Endodermal cell (in vitro differentiated cells): ENCODE measurements around the gene PRDM12. TPM values are rescaled to one million over a fixed set of nuclear protein-coding genes. Genes with fewer than 3 reads are reported as not detected.

Experiments
- DNase-seq: peaks from one replicate; pipeline ENCODE4 v3.0.0-alpha.2; 2017
- H3K27ac ChIP-seq: 2 replicates; pipeline ENCODE4 v1.5.1; 2013; ENCODE audit warnings: mild to moderate bottlenecking, low read depth, low read length, moderate library complexity
- H3K27me3 ChIP-seq: 2 replicates; pipeline ENCODE4 v1.6.1; 2013; ENCODE audit warnings: mild to moderate bottlenecking, low read length, moderate library complexity; ENCODE audit not compliant: insufficient read depth, control insufficient read depth, poor library complexity, severe bottlenecking
- H3K36me3 ChIP-seq: 2 replicates; pipeline ENCODE4 v1.7.0; 2013; ENCODE audit warnings: mild to moderate bottlenecking, low read length, moderate library complexity; ENCODE audit not compliant: control insufficient read depth, insufficient read depth
- H3K4me1 ChIP-seq: one replicate; pipeline ENCODE4 v1.7.0; 2013; ENCODE audit warnings: low read length; ENCODE audit not compliant: control insufficient read depth, insufficient read depth
- H3K4me3 ChIP-seq: 2 replicates; pipeline ENCODE4 v1.5.1; 2013; ENCODE audit warnings: mild to moderate bottlenecking, low read length, moderate library complexity
- H3K9ac ChIP-seq: 2 replicates; pipeline ENCODE4 v1.6.1; 2013; ENCODE audit warnings: mild to moderate bottlenecking, low read length, moderate library complexity; ENCODE audit not compliant: poor library complexity, severe bottlenecking; ENCODE audit errors: extremely low read depth
- H3K9me3 ChIP-seq: 2 replicates; pipeline ENCODE4 v1.6.1; 2013; ENCODE audit warnings: mild to moderate bottlenecking, low read length, moderate library complexity; ENCODE audit not compliant: control insufficient read depth
- H3K27ac Mint-ChIP-seq: 2 replicates; pipeline ENCODE4 v1.8.0; 2020; ENCODE audit warnings: mixed read lengths
- H3K27me3 Mint-ChIP-seq: 2 replicates; pipeline ENCODE4 v1.8.0; 2021; ENCODE audit warnings: mild to moderate bottlenecking, mixed read lengths; ENCODE audit not compliant: insufficient read depth
- H3K36me3 Mint-ChIP-seq: 2 replicates; pipeline ENCODE4 v1.8.0; 2020; ENCODE audit warnings: low read depth, mixed read lengths
- H3K4me1 Mint-ChIP-seq: 2 replicates; pipeline ENCODE4 v1.8.0; 2020; ENCODE audit warnings: mixed read lengths
- H3K4me3 Mint-ChIP-seq: 2 replicates; pipeline ENCODE4 v1.8.0; 2020; ENCODE audit warnings: mild to moderate bottlenecking, moderate library complexity, mixed read lengths
- H3K9me3 Mint-ChIP-seq: 2 replicates; pipeline ENCODE4 v1.8.0; 2020; ENCODE audit warnings: mild to moderate bottlenecking, mixed read lengths
- WGBS, 2 experiments: methylation state at CpG; one replicate each; pipeline versions ENCODE4 v1.1.5 to v1.1.7; 2013; ENCODE audit warnings: missing lambda C conversion rate in 2 of 2, mixed read lengths in 1 of 2; ENCODE audit not compliant: insufficient coverage in 1 of 2, insufficient read length in 1 of 2; 5-methylcytosine and 5-hydroxymethylcytosine counted together
- total RNA-seq, 2 donors: library from RNA; stranded (reverse); fragmentation: NEBNext Ultra II Directional in 1 of 2; extraction: Animal tissue kit (Norgen Biotek cat#: 25700) in 1 of 2; gene quantifications; 2 replicates in 1 of 2; 3 replicates in 1 of 2; pipeline ENCODE4 v1.2.1, GENCODE V29; 2021
- TF ChIP-seq, protein P1 (sequence below): fragments of 200-600 bp; sonication (generic); conservative IDR thresholded peaks from 2 replicates; pipeline ENCODE4 v1.5.0; 2021; ENCODE audit warnings: antibody characterized with exemption, mild to moderate bottlenecking

PRDM12 gene
- total RNA-seq, 2 donors from 2014 or later = not detected

DNA sequence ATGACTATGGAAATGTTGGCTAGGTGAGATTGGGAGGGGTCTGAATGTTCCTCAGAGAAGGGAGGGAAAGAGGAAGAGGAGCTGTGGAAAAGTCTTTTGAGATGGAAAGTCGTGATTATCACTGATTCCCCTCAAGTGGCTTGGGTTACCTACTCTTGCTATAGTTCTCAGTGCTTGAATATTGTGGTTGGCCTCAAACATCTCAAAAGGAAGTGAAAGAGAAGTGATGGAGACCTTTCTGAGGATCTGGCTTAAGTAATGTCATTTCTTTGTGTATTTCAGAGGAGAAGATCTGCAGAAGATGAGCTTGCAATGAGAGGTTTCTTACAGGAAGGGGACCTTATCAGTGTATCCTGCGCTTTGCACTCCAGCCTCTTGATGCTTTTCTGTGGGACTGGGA is 34.7 kb downstream of the PRDM12 start:
- 74 to 91% methylated on average over 2 of the region's 2 CpGs for WGBS, 2 experiments
- H3K4me3 ChIP-seq = no peak overlapping the region
- no peak overlapping the region for H3K4me3 Mint-ChIP-seq
- H3K4me1 ChIP-seq = no peaks in the 10 kb centered on the region
- H3K27ac Mint-ChIP-seq = peak overlapping the region; percentile 29
- TF ChIP-seq, protein P1, sequence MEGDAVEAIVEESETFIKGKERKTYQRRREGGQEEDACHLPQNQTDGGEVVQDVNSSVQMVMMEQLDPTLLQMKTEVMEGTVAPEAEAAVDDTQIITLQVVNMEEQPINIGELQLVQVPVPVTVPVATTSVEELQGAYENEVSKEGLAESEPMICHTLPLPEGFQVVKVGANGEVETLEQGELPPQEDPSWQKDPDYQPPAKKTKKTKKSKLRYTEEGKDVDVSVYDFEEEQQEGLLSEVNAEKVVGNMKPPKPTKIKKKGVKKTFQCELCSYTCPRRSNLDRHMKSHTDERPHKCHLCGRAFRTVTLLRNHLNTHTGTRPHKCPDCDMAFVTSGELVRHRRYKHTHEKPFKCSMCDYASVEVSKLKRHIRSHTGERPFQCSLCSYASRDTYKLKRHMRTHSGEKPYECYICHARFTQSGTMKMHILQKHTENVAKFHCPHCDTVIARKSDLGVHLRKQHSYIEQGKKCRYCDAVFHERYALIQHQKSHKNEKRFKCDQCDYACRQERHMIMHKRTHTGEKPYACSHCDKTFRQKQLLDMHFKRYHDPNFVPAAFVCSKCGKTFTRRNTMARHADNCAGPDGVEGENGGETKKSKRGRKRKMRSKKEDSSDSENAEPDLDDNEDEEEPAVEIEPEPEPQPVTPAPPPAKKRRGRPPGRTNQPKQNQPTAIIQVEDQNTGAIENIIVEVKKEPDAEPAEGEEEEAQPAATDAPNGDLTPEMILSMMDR = no peak
- H3K36me3 ChIP-seq = peaks cover 78% of the 10 kb centered on the region
- no peak for DNase-seq
- H3K9me3 ChIP-seq = no peaks in the 10 kb centered on the region
- no peaks in the 10 kb centered on the region for H3K27me3 Mint-ChIP-seq
- H3K27me3 ChIP-seq = no peaks in the 10 kb centered on the region
- H3K4me1 Mint-ChIP-seq = peaks cover 16% of the 10 kb centered on the region
- H3K36me3 Mint-ChIP-seq = peaks cover 69% of the 10 kb centered on the region
- no peak overlapping the region for H3K9ac ChIP-seq
- no peak overlapping the region for H3K27ac ChIP-seq
- no peaks in the 10 kb centered on the region for H3K9me3 Mint-ChIP-seq

GRCh38 chr9:130701059-130702022 is 36.9 kb downstream of the PRDM12 start:
- H3K27ac Mint-ChIP-seq = peak overlapping the region; percentile 81
- H3K9me3 ChIP-seq = no peaks in the 10 kb centered on the region
- 77 to 78% methylated on average over 13 of the region's 13 CpGs for WGBS, 2 experiments
- no peaks in the 10 kb centered on the region for H3K27me3 Mint-ChIP-seq
- peaks cover 78% of the 10 kb centered on the region for H3K36me3 ChIP-seq
- no peaks in the 10 kb centered on the region for H3K9me3 Mint-ChIP-seq
- TF ChIP-seq, protein P1 = peak; percentile 99
- H3K4me3 ChIP-seq = no peak overlapping the region
- no peak overlapping the region for H3K9ac ChIP-seq
- H3K4me1 Mint-ChIP-seq = peaks cover 3% of the 10 kb centered on the region
- H3K27ac ChIP-seq = peak overlapping the region; percentile 28
- DNase-seq = peak; percentile 94
- H3K27me3 ChIP-seq = no peaks in the 10 kb centered on the region
- H3K4me1 ChIP-seq = no peaks in the 10 kb centered on the region
- H3K4me3 Mint-ChIP-seq = no peak overlapping the region
- H3K36me3 Mint-ChIP-seq = peaks cover 75% of the 10 kb centered on the region

- WGBS, 2 experiments = 93% methylated on average over 6 of the region's 7 CpGs
- TF ChIP-seq, protein P1 = no peak
- H3K4me3 Mint-ChIP-seq = no peak overlapping the region
- H3K4me3 ChIP-seq = no peak overlapping the region
- H3K9me3 Mint-ChIP-seq = no peaks in the 10 kb centered on the region
- H3K4me1 Mint-ChIP-seq = peaks cover 7% of the 10 kb centered on the region
- no peak overlapping the region for H3K27ac ChIP-seq
- H3K36me3 Mint-ChIP-seq = peaks cover 57% of the 10 kb centered on the region
- H3K9ac ChIP-seq = no peak overlapping the region
- peaks cover 57% of the 10 kb centered on the region for H3K36me3 ChIP-seq
- no peak for DNase-seq
- no peak overlapping the region for H3K27ac Mint-ChIP-seq
- H3K27me3 Mint-ChIP-seq = no peaks in the 10 kb centered on the region
- no peaks in the 10 kb centered on the region for H3K9me3 ChIP-seq
- no peaks in the 10 kb centered on the region for H3K27me3 ChIP-seq
- no peaks in the 10 kb centered on the region for H3K4me1 ChIP-seq
Measured at GRCh38 chr9:130703501-130703900, 39.1 kb downstream of the PRDM12 start.
